ENCODE data around the gene SNRK.
A peak's percentile ranks its signal among the peaks of the same experiment; 100 is the strongest.

Gene SNRK

DNA sequence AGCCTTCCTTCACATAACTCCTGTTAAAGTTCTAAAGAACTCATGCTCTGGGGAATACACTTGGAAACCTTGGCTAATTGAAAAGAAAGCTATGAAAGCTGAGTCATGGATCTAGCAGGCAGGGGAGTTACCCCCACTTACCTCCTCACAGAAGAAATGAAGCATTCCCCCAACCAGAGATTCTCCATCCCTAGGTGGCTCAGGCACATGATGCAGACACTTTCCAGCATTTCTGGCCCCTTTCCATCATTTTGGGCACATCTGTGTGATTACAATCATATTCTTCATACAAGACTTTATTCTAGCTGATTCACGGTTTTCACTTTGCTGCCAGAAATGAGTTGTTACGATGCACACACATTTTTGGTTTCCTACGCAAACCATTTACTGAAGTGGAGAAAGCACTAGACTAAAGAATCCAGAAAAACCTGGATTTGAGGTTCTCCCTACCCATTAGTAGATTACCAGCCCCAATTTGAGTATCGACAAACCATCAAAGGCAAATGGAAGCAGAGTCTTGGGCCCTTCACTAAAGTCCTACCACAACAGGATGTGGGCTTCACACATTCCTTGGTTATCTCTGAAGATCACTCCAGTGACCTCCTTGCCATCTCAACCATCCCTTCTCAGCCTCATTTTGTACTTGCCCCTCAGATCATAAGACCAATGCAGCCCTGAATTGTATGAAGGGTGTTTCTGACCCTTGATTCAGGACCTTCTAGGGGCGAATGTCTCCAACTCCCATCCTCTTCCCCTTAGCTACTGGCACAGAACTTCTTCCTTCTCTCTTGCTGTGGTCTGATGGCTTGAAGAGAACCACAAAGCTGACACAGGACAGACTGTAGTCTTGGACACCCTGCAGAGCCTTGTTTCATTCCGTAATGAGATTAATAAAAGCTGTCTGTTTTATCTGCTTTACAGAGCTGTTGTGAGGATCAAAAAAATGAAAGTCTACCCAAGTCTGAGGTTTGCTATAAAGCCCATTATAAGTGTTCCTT is 42.5 kb upstream of the SNRK start:
- Histone ChIP-seq H3K9me2 (replicated peaks; ENCODE audit: low read depth, low read length) (no peaks in the 10 kb centered on the region), H3F3A (ENCODE audit: low read depth) (no peaks in the 10 kb centered on the region), H3K4me2 (ENCODE audit: low read depth, low read length, poor library complexity, severe bottlenecking) (peak overlapping the region; percentile 29), H3K4me3 (ENCODE audit: low read length, poor library complexity, severe bottlenecking) (no peak overlapping the region), H3K27me3 (ENCODE audit: insufficient read depth, low read length, poor library complexity, severe bottlenecking) (no peaks in the 10 kb centered on the region), H2AFZ (ENCODE audit: low read length) (no peak overlapping the region), H4K20me1 (ENCODE audit: insufficient read depth, low read length, poor library complexity, severe bottlenecking) (no peaks in the 10 kb centered on the region), H3K36me3 (ENCODE audit: insufficient read depth, low read length) (no peaks in the 10 kb centered on the region), H3K4me1 (ENCODE audit: insufficient read depth, low read length, poor library complexity, severe bottlenecking) (peaks cover 16% of the 10 kb centered on the region), H3K79me2 (ENCODE audit: insufficient read depth, low read length) (no peaks in the 10 kb centered on the region), H3K9me3 (ENCODE audit: insufficient read depth, low read depth, low read length) (peaks cover 5% of the 10 kb centered on the region; the same call in 1 of the 2 replicates), H3K9ac (ENCODE audit: low read depth, low read length, poor library complexity, severe bottlenecking) (no peak overlapping the region)
- no peak for TF ChIP-seq EZH2phosphoT487 (IDR thresholded peaks at IDR 0.05; ENCODE audit: borderline replicate concordance)
- TF ChIP-seq, protein P1, sequence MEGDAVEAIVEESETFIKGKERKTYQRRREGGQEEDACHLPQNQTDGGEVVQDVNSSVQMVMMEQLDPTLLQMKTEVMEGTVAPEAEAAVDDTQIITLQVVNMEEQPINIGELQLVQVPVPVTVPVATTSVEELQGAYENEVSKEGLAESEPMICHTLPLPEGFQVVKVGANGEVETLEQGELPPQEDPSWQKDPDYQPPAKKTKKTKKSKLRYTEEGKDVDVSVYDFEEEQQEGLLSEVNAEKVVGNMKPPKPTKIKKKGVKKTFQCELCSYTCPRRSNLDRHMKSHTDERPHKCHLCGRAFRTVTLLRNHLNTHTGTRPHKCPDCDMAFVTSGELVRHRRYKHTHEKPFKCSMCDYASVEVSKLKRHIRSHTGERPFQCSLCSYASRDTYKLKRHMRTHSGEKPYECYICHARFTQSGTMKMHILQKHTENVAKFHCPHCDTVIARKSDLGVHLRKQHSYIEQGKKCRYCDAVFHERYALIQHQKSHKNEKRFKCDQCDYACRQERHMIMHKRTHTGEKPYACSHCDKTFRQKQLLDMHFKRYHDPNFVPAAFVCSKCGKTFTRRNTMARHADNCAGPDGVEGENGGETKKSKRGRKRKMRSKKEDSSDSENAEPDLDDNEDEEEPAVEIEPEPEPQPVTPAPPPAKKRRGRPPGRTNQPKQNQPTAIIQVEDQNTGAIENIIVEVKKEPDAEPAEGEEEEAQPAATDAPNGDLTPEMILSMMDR (conservative IDR thresholded peaks at IDR 0.05; ENCODE audit: low read length): no peak

DNA sequence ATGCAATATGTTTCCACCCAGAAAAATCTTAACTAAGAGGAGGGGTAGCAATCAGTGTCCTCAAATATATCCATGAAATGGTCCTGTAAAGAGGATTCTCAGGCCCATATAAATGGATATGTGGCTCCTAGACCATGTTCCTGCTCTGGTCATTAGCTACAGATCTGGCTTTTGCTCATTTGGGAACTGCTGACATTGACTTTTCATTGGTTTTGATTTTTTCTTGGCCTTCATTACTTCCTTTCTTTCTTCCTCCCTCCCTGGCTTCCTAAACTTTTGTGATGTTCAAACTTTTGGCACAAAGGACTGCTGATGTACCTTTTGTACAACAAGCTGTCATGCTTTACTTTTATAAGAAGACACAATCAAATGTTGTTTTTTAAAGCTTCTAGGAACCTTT is 41.6 kb upstream of the SNRK start:
- H3K36me3 ChIP-seq (ENCODE audit: insufficient read depth, low read length): no peaks in the 10 kb centered on the region
- TF ChIP-seq EZH2phosphoT487 (IDR thresholded peaks at IDR 0.05; ENCODE audit: borderline replicate concordance): no peak
- TF ChIP-seq, protein P1 (conservative IDR thresholded peaks at IDR 0.05; ENCODE audit: low read length): no peak
- no peak overlapping the region for H3K4me3 ChIP-seq (ENCODE audit: low read length, poor library complexity, severe bottlenecking)
- no peaks in the 10 kb centered on the region for H3K79me2 ChIP-seq (ENCODE audit: insufficient read depth, low read length)
- peak overlapping the region; percentile 29 for H3K4me2 ChIP-seq (ENCODE audit: low read depth, low read length, poor library complexity, severe bottlenecking)
- no peaks in the 10 kb centered on the region for H3F3A ChIP-seq (ENCODE audit: low read depth)
- peaks cover 16% of the 10 kb centered on the region for H3K4me1 ChIP-seq (ENCODE audit: insufficient read depth, low read length, poor library complexity, severe bottlenecking)
- no peaks in the 10 kb centered on the region for H4K20me1 ChIP-seq (ENCODE audit: insufficient read depth, low read length, poor library complexity, severe bottlenecking)
- H3K27me3 ChIP-seq (ENCODE audit: insufficient read depth, low read length, poor library complexity, severe bottlenecking): no peaks in the 10 kb centered on the region
- no peak overlapping the region for H2AFZ ChIP-seq (ENCODE audit: low read length)
- H3K9ac ChIP-seq (ENCODE audit: low read depth, low read length, poor library complexity, severe bottlenecking): no peak overlapping the region
- no peaks in the 10 kb centered on the region for H3K9me2 ChIP-seq (replicated peaks; ENCODE audit: low read depth, low read length)
- H3K9me3 ChIP-seq (ENCODE audit: insufficient read depth, low read depth, low read length): peaks cover 5% of the 10 kb centered on the region; the same call in 1 of the 2 replicates

- Histone ChIP-seq H3K4me1 (ENCODE audit: insufficient read depth, low read length, poor library complexity, severe bottlenecking) (peaks cover 16% of the 10 kb centered on the region), H3F3A (ENCODE audit: low read depth) (no peaks in the 10 kb centered on the region), H3K36me3 (ENCODE audit: insufficient read depth, low read length) (no peaks in the 10 kb centered on the region), H2AFZ (ENCODE audit: low read length) (no peak overlapping the region), H3K4me3 (ENCODE audit: low read length, poor library complexity, severe bottlenecking) (no peak overlapping the region), H3K9ac (ENCODE audit: low read depth, low read length, poor library complexity, severe bottlenecking) (no peak overlapping the region), H3K79me2 (ENCODE audit: insufficient read depth, low read length) (no peaks in the 10 kb centered on the region), H3K27me3 (ENCODE audit: insufficient read depth, low read length, poor library complexity, severe bottlenecking) (no peaks in the 10 kb centered on the region), H3K9me3 (ENCODE audit: insufficient read depth, low read depth, low read length) (peaks cover 5% of the 10 kb centered on the region; the same call in 1 of the 2 replicates), H3K4me2 (ENCODE audit: low read depth, low read length, poor library complexity, severe bottlenecking) (no peak overlapping the region), H3K9me2 (replicated peaks; ENCODE audit: low read depth, low read length) (no peaks in the 10 kb centered on the region), H4K20me1 (ENCODE audit: insufficient read depth, low read length, poor library complexity, severe bottlenecking) (no peaks in the 10 kb centered on the region)
- TF ChIP-seq, protein P1 (conservative IDR thresholded peaks at IDR 0.05; ENCODE audit: low read length): no peak
- TF ChIP-seq EZH2phosphoT487 (IDR thresholded peaks at IDR 0.05; ENCODE audit: borderline replicate concordance): no peak
These were observed 39.4 kb upstream of the SNRK start for GRCh38 chr3:43246976-43247375.
